PFSK-1 (cell line): ENCODE data around the gene AGXT2.

Source experiments
- FOXP2 ChIP-seq: optimal IDR thresholded peaks from 2 replicates; pipeline ENCODE3; 2011; ENCODE audit warnings: borderline replicate concordance, control low read depth, inconsistent platforms; ENCODE audit not compliant: insufficient read depth; ENCODE audit errors: extremely low read length, extremely low read depth
- POLR2AphosphoS5 ChIP-seq: IDR thresholded peaks from 2 replicates; pipeline ENCODE4 v1.6.1; 2012; ENCODE audit warnings: low read depth, mild to moderate bottlenecking, control low read depth, low read length, moderate library complexity
- SIN3A ChIP-seq: IDR thresholded peaks from 2 replicates; pipeline ENCODE4 v1.6.1; 2012; ENCODE audit warnings: mild to moderate bottlenecking, low read length, moderate library complexity, borderline replicate concordance; ENCODE audit not compliant: insufficient read depth
- TAF1 ChIP-seq: IDR thresholded peaks from 2 replicates; pipeline ENCODE4 v1.6.1; 2012; ENCODE audit warnings: low read length, control low read depth, borderline replicate concordance; ENCODE audit not compliant: insufficient read depth
- TF ChIP-seq, protein P1 (sequence below), 2 experiments: IDR thresholded peaks; 2 replicates each; pipeline versions ENCODE4 v1.6.1 to v1.8.0; 2011 to 2012; ENCODE audit warnings: low read depth in 2 of 2, low read length in 2 of 2, control low read depth in 1 of 2, inconsistent platforms in 1 of 2, mild to moderate bottlenecking in 1 of 2, moderate library complexity in 1 of 2; ENCODE audit not compliant: insufficient read depth in 1 of 2

AGXT2 gene

DNA sequence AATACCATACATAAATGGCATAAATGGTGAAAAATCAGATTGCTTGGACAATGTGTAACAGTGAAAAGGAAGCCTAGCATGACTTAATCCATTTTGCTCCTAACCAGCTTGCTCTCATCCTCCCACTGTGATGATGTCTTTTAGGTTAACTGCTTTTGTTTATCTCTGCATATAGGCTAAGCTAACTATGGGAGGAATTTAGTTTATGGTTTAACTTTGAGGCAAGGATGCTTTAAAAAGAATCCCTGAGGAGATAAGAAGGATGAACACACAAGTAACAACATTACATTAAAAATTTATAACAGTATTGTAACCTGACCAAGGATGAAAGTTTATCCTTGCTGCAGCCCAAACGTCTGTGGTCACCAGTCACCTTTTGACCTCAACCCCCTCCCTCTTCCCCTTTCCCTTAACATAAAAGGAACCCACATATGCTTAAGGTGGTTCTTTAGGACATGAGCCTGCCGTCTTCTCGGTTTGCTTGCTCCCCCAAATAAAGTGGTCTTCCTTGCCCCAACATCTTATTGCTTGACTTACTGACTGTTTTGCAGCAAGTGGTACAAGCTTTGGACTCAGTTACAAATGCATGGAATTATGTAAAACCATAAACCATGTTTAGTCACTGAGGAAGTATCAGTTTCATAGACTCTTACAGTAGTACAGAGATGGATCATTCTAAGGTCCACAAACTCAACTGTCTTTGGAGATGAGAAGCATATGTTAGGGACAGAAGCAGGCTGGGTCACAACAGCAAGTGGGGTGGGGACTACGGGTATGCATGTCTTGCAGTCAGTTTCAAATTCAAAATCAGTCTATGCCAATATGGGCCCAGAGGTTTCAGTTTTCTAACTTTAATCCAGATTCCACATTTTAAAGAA is 31.3 kb downstream of the AGXT2 start:
- TF ChIP-seq SIN3A = no peak
- TF ChIP-seq TAF1 = no peak
- TF ChIP-seq, protein P1, sequence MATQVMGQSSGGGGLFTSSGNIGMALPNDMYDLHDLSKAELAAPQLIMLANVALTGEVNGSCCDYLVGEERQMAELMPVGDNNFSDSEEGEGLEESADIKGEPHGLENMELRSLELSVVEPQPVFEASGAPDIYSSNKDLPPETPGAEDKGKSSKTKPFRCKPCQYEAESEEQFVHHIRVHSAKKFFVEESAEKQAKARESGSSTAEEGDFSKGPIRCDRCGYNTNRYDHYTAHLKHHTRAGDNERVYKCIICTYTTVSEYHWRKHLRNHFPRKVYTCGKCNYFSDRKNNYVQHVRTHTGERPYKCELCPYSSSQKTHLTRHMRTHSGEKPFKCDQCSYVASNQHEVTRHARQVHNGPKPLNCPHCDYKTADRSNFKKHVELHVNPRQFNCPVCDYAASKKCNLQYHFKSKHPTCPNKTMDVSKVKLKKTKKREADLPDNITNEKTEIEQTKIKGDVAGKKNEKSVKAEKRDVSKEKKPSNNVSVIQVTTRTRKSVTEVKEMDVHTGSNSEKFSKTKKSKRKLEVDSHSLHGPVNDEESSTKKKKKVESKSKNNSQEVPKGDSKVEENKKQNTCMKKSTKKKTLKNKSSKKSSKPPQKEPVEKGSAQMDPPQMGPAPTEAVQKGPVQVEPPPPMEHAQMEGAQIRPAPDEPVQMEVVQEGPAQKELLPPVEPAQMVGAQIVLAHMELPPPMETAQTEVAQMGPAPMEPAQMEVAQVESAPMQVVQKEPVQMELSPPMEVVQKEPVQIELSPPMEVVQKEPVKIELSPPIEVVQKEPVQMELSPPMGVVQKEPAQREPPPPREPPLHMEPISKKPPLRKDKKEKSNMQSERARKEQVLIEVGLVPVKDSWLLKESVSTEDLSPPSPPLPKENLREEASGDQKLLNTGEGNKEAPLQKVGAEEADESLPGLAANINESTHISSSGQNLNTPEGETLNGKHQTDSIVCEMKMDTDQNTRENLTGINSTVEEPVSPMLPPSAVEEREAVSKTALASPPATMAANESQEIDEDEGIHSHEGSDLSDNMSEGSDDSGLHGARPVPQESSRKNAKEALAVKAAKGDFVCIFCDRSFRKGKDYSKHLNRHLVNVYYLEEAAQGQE (IDR thresholded peaks at IDR 0.05; ENCODE audit: insufficient read depth in 1 of 2, low read depth in 2 of 2, low read length in 2 of 2) = no peak
- TF ChIP-seq FOXP2 = no peak
- no peak for TF ChIP-seq POLR2AphosphoS5

DNA sequence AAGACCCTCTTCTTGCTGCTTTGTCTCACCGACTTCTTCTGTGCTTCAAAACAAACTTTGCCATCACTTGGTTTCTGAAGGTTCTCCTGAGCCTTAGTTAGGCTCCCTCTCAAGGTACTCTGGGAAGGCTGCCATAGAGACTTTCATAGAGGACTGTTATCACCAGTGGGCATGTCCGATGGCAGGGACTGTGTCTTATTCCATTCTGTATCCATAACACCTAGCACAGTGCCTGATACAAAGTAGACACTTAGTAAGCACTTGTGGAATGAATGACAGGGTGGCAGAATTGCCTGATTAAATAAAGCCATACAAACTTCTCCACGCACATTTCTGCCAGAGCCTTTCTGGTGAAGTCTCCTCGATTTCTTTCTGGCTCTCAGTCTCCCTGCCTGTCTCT is 32.7 kb downstream of the AGXT2 start:
- TF ChIP-seq POLR2AphosphoS5 (no peak), FOXP2 (no peak), SIN3A (no peak), TAF1 (no peak)
- TF ChIP-seq, protein P1 (IDR thresholded peaks at IDR 0.05; ENCODE audit: insufficient read depth in 1 of 2, low read depth in 2 of 2, low read length in 2 of 2) = no peak

DNA sequence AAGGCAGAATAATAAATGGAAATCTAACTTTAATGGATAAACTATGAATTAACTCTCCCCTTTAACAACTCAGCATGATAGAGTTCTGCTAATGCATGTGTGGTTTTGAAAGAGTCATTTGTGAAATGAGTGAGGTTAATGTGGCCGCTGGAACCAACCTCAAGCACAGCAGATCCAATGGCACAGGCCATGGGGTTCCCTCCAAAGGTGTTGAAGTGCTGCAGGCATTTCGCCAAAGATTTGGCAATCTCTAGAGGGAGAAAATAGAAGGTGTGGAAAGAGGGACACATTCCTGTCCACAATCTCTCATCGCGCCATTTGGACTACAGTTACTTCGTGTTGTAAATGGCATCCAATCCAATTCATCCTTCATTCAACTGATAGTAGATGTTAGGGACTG is 35.0 kb downstream of the AGXT2 start:
- no peak for TF ChIP-seq FOXP2
- TF ChIP-seq, protein P1 (IDR thresholded peaks at IDR 0.05; ENCODE audit: insufficient read depth in 1 of 2, low read depth in 2 of 2, low read length in 2 of 2) = no peak
- no peak for TF ChIP-seq TAF1
- TF ChIP-seq POLR2AphosphoS5 = no peak
- no peak for TF ChIP-seq SIN3A

DNA sequence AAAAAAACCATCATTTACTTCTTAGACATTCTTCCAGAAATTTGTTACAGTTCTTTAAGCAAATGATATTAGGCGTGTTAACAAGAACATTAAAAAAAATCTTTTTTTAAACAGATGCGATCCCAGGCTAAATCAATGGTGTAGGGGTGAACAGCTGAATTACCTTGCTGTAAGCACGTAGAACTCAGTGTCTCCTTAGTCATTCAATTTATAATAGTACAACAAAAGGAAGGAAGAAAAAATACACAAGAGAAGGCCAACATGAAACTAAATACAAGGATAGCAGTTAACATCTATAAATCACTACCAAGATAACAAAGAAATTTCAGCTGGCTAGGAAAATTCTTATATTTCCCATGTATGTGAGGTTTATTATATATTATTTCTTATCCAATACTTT is 35.4 kb downstream of the AGXT2 start:
- TF ChIP-seq SIN3A (no peak), TAF1 (no peak), FOXP2 (no peak), POLR2AphosphoS5 (no peak)
- TF ChIP-seq, protein P1 (IDR thresholded peaks at IDR 0.05; ENCODE audit: insufficient read depth in 1 of 2, low read depth in 2 of 2, low read length in 2 of 2) = no peak
